Measurements from ENCODE around the gene ACTBL2.
"Not testable (repeated sequence)": the region's sequence is repeated elsewhere in the genome, so short reads cannot be mapped to it uniquely, and the experiment has no call there.

Gene ACTBL2

DNA sequence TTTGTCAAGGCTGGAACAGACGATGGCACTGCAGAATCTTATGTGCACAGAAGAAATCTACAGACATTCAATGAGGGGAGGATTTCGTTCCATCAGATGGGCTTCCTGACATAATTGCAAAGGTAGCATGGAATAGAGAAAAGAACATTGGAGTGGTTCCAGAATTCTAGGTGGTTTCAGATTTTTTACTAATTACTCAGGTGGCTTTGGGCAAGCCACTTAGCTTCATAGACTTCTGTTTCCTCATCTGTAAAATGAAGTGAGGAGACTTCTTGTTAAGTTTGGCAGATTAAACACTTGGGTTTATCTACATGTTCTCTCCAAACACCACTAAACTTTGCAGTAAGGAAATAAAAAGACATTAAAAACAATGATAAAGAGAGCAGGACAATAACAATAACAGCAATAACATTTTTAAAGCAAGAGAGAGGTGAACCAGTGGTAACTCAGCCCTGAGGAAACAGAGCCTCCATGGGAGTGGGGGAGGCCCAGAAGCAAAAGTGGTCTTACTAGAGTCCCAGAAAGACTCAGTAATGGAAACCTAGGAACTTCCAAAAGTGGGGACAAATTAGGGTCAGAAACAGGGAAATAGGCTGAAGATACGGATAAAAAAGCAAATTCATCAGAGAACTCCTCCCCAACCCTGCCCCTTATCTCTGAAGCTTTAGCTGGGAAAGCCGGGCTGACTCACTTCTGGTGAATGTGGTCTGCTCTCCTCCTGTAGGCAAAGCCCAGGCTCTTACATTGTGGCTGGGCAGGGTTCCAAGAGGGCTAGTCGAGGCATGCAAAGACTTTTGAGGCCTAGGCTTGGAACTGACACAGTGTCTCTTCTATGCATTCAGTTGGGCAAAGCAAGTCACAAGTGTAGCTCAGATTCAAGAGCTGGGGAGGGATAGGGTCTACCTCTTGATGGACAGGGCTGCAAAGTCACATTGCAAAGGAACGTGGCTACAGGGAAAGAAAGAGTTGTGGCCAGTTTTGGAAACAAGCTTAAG lies 11.8 kb upstream of the ACTBL2 start:
- DNase-seq (ENCODE audit: low read depth): peak; percentile 97

DNA sequence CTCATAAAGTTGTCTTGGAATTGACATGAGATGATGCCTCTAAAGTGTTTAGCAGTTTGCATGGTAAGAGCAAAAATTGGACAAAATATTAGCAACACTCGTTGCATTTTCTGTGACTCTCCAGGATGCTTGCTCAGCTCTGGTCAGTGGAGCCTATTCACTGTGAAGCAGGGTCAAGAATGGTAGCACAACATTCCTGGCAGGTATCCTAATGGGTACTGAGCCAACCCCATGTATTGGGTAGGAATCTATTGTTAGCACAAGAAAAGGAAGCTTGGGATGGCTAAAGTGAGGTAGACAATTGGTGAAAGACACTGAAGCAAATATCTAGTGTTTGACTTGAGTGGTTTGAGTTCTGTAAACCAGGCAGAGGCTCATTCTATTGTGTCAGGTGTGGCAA lies 10.4 kb upstream of the ACTBL2 start:
- DNase-seq (ENCODE audit: low read depth): no peak

DNA sequence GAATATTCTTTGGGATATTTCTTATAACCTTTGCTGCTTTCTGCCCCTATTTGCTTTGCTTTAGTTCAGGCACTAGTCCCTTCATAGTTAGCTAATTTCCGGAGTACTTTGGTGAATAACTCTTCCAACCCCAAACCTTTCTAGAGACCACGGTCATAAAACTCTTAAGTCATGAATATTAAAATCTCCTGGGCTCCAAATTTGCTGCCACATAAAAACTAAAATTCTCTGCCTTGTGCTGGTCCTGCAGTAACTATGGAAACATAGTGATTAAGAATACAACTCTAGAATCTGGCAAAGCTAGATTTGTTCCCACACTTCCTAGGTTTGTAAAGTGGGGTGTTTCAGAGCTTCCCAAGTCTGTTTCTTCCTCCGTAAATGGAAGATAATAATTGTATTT lies 10.0 kb upstream of the ACTBL2 start:
- DNase-seq (ENCODE audit: low read depth): no peak

DNA sequence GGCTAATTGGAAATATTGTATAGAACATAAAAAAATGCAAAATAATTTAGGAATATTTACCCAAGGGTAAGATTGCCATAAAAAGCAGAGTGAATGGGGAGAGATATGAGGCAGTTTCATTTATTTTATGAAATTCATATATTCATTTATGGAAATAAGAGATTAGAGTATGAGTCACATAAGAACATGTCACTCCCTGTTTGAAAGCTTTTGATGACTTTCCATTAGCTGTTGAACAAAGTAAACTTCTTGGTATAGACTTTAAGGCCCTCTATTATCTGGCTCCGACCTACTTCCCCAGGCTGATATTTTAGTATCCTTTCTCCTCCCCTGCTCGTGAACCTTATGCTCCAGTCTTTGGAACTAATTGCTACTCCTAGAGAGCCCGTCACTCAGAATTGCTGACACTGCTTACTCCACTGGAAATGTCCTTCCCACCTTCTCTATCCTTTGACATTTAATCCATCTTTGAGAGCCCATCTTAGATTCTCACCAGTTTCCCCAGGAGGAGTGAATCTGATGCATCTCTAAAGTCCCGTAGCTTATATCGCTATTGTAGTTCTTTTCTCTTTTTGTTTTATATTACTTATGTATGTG lies 8.9 kb upstream of the ACTBL2 start:
- no peak for DNase-seq (ENCODE audit: low read depth)

DNA sequence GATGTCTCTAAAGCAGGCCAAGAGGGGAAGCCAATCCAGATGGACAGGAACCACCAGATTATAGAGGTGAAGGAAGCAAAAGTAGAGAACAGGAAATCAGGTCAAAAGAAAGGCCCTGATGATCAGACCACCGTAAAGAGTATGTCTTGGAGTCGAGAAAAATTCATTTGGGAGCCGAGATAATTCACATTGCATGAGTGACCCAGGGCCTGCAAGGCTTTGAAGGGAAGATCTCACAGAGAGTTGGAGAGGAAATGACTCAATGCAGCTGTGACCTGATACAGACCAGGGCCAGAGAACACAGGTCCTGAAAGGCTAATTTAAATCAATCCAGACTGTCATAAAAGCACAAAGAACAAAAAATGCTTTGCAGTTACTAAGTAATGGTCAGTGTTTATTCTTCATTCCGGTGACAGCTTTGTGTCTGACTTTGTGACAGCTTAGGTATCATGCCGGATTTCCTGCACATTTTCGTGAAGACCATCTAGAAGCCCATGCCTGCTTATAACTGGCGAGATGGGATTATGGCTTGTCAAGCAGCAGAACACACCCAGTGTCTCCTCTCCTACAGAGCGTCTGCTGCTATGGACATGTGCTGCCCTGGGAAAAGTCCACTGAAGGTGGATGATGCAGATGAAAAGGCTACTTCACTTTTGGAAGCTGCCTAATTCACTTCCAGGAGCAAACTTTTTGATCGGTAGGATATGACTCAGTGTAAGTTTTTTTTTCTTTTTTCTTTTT lies 5.8 kb upstream of the ACTBL2 start:
- DNase-seq (ENCODE audit: low read depth): peak; percentile 82

DNA sequence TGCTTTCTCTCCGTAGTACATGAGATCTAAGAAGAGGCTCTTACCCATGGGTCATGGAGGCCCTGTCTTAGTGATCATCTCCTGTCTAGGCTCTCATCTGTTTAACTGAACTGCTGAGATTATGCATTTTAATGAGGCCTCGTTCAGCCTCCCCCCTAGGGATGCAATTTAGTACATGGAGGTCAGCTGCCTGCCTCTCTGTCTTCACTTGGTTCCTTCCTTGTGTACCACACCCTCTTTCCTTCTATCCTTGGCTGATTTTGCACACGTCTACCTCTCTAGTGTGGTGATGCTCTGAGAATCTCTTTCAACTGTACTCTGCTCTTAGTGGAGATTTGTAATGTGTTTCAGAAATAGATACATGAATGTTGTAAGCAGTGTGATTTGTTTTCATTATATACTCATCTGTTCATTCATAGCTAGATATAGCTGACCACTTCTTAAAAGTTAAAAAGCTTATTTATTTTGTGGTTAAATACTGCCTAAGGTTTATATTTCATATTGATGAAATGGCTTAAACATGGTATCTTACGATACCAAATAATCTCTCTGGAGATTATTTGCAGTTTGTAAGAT lies 3.5 kb upstream of the ACTBL2 start:
- DNase-seq (ENCODE audit: low read depth): no peak

DNA sequence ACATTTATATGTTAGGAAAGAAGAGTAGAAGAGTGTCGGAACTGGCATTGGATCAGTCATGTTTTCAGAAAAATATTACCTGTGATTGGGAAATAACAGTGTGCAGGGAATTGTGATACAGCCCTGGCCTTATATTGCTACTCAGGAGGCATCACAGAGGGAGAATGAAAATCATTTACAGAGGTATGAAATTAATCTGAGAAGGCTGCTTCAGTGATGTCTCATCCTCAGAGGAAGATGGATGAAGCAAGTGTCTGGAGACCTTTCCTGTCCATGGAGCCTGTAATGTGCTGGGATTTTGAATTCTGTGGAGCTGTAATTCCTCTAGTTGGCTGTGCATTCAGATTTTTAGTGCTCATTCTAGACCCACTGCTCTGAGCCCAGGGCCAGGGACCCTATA lies 3.8 kb downstream of the ACTBL2 start:
- DNase-seq (ENCODE audit: low read depth): no peak

DNA sequence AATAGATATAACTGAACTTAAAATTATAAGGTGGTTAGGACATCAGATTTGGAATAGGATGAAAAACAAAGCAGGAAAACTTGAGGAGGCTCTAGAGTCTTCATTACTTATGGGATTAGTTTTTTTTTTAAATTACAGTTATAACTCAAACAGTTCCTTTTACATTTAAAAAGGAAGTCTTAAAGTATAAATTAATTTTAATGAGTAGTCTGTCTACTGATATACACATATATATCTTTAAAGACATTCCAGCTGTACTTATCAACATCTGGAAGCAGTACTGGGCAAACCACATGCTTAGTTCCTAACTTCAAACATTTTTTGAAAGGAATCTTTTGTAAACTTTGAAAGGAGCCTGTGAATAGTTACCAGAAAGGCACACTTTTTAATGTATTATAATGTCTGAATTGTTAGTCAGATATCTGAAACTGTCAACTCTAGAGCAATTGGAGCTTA lies 6.0 kb downstream of the ACTBL2 start:
- DNase-seq (ENCODE audit: low read depth): no peak

DNA sequence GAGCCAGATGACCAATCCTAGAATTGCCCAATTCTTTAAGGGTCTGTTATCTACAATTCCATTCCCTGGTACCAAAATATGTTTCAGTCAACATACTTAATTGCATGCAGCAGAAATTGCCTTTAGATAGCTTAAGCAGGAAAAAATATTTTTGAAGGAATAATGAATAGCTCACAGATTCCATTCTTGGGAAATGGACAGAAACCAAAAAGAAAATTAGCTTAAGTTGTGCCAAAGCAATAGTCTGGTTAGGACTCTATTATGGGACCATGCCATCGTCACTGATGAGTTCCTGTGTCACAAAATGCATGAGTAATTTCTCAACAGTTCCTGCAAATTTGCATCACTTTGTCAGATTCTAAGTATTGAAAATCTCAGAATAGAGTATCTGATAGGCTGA lies 12.3 kb downstream of the ACTBL2 start:
- DNase-seq (ENCODE audit: low read depth): no peak

DNA sequence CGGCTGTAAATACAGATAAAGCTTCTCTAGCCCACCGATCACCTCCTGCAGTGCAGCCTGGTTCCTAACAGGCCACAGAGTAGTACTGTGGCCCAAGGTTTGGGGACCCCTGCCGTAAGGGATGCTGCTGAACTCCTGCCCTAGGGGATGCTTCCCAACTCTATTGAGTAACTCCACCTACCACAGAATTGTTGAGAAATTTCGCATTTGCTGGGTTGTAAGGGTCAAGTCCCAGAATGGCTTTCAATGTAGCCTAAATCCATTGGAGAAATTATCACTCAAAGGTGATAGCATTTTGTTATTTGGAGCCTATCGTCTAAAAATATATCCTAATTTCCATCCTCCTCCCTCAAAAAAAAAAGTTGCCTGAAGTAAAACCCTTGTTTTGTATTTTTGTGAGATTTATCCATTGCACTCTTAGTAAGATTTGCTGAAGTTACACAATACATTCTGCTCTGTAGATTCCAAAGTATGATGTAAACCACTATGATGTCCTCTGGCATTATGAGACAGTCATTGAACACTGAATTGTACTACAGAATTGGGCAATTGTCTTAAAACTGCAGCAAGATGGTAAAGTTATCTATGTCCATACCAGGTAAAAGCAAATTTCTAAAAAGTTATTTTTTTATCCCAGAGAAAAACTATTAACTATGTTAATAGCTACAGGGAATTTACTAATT lies 14.0 kb downstream of the ACTBL2 start:
- peak; percentile 32 for DNase-seq (ENCODE audit: low read depth)

DNA sequence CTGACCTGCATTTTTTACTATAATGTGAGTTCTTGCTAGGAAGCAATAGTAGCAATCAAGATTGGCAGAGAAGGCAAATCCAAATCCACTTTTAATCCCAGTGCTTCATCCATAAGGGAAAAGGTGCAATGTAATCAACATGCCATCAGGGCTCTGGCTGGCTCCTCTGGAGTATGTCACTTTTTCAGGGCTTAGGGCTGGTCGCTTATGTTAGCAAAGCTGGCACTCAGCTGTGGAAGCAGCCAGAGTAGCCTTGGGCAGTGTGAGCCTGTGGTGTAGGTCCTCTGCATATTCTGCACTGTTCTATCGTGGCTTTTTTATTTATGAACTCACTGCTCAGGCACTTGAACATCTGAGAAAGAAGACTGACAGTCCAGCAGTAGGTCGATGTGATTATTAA lies 16.1 kb downstream of the ACTBL2 start:
- DNase-seq (ENCODE audit: low read depth): no peak

DNA sequence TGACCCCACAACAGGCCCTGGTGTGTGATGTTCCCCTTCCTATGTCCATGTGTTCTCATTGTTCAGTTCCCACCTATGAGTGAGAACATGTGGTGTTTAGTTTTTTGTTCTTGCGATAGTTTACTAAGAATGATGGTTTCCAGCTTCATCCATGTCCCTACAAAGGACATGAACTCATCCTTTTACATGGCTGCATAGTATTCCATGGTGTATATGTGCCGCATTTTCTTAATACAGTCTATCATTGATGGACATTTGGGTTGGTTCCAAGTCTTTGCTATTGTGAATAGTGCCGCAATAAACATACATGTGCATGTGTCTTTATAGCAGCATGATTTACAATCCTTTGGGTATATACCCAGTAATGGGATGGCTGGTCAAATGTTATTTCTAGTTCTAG lies 22.6 kb downstream of the ACTBL2 start:
- DNase-seq (ENCODE audit: low read depth): not testable (repeated sequence)

DNA sequence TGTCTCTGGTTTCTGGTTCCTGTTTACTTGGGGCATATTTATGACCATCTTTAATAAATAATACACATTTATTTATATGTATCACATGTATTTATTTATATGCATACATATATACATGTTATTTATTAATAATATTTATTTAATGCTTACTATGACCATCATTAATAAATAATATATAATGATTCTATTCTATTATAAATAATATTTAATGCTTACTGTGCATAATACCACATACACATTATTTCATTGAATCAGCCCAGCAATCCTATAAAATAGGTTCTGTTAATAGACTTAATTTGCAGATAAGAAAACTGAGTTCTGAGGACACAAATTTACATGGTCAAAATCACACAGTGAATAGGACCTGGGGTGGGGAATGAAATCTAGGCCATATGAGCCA lies 24.2 kb downstream of the ACTBL2 start:
- DNase-seq (ENCODE audit: low read depth): no peak

DNA sequence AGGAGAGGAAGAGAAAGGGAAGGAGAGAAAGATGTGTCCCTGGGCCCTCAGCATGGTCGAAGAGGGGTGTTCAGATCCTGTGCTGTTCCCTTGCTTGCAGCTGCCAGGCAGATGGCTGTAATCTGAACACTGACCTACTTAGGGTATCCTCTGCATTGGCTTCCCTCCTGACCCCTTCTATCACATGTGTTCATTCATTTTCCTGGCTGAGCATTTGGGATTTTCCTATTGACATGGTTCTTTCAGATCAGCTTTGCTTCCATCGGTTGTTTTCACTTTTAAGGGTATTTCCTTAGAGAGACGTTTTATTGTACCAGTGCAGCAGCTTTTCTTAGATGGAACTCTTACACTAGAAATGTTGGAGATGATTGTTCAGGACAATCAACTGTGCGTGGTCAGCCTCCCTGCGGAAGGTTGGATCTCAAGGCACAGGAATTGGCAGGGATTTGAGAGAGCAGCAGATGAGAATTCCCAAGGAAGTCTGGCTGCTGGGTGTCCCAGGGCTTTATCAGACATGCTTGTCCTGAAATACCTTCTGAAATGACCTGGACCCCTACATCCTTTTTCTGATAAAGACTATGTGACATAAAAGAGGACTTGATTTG lies 26.0 kb downstream of the ACTBL2 start:
- DNase-seq (ENCODE audit: low read depth): no peak

DNA sequence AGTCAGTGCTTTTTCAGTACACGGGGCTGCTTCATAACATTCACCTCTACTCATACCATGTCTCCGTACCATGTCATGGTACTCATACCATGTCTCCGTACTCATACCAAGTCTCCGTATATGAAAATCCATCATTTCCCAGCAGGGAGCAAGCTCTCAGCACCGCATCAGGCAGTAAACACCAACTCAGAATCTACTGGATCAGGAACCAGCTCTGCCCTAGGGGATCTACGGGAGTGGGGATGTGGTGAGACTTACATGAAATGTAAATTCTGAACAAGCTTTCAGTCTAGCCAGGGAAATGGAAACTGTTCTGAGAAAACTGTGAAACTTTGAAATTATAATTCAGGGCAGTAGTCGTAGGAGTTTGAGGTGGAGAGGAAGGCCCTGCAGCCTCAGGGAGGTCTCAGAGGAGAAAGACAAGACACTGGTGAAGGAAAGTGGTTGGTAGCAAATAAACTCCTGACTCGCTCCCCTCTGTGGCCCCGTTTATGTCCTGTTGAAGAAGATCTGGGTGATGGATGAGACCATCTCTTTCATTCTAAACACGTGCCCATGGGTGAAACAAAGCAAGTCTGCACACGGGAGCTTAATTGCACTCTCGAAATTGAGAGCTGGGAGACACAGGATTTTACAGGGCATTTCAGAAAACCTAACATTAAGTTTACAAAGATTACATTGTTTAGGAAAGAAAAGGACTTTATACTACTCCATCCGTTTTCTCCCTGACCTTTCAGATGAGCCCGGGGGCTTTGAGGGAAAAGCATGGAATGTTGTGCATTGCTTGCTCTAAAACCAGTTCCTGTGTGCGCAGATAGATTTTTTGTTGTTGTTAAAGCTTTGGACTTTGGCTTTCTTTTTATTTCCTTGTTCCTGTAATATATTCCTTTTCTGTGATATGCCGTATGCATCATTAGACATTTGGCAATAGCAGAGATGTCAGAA lies 26.8 kb downstream of the ACTBL2 start:
- DNase-seq (ENCODE audit: low read depth): no peak

DNA sequence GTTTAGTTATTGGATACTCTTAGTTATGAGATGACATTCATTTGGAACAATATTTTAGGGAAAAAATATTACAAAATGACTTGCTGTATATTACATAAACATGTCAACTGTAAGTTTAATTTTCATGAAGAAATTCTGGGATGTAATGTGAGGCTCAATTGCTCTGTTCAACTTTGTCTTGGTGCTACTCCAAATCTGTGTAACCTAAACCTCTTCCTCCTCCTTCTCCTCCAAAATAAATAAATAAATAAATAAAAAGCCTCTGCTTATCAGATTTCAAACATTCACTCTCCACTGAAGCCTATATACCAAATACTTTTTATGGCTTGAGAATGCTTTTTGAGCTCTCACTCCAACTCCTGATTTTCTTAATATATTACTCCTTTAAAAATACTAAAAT lies 27.7 kb downstream of the ACTBL2 start:
- DNase-seq (ENCODE audit: low read depth): no peak

DNA sequence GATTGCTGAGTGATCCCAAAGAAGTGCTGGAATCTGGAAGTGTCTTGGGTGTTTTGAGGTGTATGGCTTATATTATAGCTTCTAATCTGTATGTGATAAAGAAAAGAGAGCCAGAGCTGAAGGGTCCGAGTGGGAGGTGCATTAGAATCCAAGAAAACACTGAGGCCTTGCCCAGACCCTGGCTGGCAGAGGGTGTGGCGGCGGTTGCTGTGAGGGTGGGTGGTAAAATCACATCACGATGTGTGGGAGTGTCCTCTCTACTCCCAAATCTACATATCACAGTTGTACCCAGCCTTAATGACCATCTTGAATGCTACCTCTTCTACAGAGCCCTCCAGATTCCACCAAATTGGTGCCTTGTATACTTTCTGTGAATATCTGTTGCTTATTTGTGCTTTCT lies 28.9 kb downstream of the ACTBL2 start:
- no peak for DNase-seq (ENCODE audit: low read depth)

DNA sequence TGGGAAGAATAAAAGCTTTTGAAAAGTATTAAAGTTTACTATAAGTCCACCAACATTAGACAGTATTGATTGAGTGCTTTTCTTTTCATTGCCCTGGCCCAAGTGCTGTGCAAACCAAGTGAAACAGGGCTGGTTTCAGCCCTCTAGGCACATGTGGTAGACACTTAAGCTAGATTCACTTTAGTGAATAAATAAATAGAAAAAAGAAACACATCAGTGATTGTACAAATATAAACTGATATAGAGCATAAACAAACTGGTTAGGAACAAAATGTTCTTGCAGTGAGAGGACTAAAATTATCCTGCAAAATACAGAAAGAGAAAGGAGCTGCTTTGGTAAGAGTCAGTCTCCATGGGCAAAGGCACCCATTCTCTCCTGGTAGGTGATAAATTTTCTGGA lies 29.7 kb downstream of the ACTBL2 start:
- no peak for DNase-seq (ENCODE audit: low read depth)

DNA sequence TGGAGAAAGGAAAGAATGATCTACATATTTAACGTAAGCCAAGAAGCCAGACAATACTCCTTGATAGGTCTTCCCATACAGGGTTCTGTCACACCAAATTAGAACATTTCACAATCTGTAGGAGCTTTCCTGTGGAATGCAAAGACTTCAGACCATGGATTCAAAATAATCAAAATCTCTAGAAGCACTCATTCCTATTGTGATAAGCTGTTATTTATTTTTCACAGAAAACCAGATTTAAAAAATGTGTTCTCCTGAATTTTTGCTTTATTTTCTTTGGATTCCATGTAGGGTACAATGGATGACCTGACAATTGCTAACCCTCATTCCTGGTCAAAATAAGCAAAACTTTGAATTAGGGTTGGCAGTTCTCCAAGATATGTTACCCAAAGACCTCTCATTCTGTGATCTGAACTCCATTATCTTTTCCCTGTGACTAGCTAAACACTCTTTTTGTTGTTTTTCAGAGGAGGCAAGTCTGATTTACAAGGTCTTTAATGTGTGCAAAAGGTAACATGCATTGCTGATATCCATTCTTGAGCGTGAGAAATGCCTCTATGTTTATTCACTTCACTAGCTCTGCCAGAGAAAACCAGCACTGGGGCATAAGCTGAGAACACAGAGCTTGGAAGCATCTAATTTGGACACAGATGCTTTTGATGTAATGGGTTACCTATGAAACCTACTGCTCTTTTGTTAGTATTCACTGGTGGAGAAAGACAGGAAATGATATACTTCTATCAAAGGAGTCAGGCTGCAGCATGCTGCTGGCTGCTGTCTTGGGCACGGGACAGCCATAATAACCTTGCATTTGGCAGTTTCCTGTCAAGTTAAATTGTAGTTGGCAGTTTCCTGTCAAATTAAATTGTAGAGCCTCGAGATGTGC lies 31.4 kb downstream of the ACTBL2 start:
- no peak for DNase-seq (ENCODE audit: low read depth)
